Thyroid gland (tissue), 4 donors: Measurements from ENCODE around the gene ZNF384.

Source experiments
- CTCF ChIP-seq, 6 experiments: fragments of 200-600 bp in 3 of 6; fragments of 450-650 bp in 3 of 6; sonication (generic) in 3 of 6; IDR thresholded peaks; one replicate each; pipeline ENCODE4 v1.5.1; 2016 to 2019; ENCODE audit warnings: antibody characterized with exemption in 6 of 6, mild to moderate bottlenecking in 2 of 6, inconsistent platforms in 1 of 6, moderate library complexity in 1 of 6
- POLR2A ChIP-seq, 2 donors: fragments of 450-650 bp; IDR thresholded peaks; one replicate each; pipeline ENCODE4 v1.6.1; 2017; ENCODE audit warnings: antibody characterized with exemption in 2 of 2, mild to moderate bottlenecking in 2 of 2, moderate library complexity in 1 of 2

GRCh38 chr12:6631549-6631961 lies 57.6 kb downstream of the ZNF384 start:
- no peak for TF ChIP-seq CTCF (IDR thresholded peaks at IDR 0.05)
- TF ChIP-seq POLR2A (IDR thresholded peaks at IDR 0.05) = no peak
